ENCODE measurements around the gene LCN9.
"Not testable (repeated sequence)": the region's sequence is repeated elsewhere in the genome, so short reads cannot be mapped to it uniquely, and the experiment has no call there.

The LCN9 gene

DNA sequence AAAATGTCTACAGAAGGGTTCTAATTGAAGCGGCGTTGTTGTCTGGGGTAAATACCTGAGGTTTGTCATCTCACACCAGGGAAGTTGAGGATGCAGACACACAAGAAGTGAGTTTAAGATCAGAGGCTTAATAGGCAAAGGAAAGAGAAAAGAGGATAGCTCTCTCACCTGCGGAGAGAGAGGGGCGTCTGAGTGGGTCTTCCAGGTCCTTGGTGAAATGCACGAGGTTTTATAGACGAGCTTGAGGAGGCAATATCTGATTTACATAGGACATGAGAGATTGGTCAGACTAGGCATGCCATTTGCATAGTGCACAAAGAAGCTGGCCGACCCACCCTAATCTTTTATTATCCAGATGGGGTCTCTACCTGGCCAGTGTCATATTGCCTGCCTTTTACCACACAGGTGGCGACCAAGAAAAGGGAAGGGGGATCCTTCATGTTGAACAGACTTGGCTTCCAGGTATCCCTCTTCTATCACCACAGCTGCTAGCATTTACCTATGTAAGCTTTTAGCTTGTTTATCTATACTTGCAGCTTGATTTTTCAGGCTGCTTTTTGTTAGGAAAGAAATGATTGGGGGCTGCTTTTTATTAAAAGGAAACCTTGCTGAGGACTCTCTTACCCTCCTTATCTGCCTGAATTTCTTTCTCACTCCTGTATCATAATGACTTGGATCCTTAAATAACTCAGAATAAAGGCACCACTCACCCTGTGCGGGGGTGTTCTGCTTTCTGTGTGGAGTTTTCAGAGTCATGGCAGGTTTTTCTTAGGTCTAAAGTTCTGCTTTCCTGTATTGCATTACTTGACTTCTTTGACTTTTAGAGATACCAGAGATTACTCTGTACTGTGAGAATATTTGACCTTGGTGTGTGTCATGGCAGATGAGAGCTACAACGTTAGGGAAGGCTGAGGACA, 14.4 kb upstream of the LCN9 start:
- DNase-seq, result no peak

DNA sequence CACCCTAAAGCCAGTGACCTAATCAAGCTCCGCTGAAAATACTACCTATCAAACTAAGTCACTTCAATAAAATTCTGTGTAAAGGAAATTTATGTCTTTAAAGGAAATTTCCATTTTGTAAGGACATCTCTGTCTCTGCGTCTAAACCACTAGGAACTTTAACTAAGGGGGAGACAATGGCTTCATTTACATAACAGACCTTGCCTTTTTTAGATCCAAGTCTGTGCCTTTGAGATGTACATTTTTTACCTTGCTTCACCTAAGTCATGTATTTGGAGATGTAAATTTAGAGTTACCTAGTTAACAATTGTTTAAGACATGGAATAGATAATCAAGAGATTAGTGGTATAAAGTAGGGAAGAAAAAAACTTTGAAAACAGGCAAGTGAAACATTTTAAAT, 13.6 kb upstream of the LCN9 start:
- no peak for DNase-seq

DNA sequence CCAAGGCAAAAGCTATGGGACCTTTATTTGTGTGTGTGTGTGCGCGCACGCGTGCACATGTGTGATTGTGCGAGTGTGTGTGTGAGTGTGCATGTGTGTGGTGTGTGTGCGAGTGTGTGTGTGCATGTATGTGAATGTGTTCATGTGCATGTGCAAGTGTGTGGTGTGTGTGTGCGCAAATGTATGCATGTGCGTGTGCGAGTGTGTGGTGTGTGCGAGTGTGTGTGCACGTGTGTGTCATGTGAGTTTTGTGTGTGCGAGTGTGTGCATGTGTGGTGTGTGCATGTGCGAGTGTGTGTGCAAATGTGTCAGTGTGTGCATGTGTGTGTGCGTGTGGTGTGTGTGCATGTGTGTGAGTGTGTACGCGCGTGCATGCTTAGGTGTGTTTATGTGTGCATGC, 12.7 kb upstream of the LCN9 start:
- DNase-seq, result no peak

DNA sequence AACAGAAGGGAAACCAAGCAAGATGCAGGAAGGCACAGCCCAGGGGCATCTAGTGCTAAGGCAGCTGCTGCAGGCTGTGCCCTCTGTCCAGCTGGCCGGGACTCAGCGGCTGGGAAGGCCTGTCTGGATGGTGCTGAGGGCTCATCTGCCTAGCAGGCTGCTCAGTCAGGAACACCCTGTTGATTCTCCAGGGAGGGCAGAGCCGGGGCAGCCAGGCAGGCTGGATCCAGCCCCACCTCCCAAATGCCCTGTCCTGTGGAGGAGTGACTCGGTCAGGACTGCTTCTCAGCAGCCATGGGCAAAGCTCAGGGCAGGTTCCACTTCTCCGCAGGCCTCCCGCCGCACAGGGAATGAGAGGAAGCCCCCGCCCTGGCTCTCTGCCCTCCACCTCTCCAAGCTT, 7.8 kb upstream of the LCN9 start:
- DNase-seq, result no peak

DNA sequence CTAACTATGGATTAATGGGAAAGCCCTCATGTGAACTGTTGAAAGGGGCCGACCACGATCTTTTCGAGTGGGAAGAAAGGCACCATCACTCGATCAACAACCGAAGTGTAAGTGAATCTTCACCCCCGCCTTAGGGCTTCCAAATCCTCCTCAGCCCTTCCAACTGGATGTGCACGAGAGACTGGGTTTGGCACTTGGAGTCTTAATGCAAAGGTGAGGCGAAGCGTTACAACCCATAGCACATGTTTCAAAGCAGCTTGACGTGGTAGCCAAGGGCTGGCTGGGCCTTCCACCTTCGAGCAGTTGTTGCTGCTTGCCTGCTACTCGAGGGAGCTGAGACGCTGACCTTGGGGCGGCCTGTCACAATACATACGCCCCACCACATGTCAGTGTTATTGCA, 5.7 kb upstream of the LCN9 start:
- no peak for DNase-seq

DNA sequence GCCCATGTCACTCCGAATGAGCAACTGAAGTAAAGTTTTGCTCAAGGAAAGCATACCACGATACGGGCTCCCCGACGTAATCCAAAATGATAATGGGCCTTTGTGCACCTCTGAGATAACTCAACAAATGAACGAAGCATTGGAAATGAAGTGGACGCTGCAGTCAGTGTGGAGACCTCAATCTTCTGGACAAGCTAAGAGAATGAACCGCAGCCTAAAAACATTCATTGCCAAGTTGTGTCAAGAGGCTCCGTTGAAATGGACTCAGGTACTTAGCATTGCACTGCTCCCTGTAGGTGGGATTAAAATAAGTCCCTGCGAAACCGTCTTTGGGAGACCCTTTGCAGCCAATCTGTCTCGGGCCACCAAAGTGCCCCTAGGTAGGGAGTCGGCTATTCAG, 3.9 kb upstream of the LCN9 start:
- DNase-seq, result no peak

DNA sequence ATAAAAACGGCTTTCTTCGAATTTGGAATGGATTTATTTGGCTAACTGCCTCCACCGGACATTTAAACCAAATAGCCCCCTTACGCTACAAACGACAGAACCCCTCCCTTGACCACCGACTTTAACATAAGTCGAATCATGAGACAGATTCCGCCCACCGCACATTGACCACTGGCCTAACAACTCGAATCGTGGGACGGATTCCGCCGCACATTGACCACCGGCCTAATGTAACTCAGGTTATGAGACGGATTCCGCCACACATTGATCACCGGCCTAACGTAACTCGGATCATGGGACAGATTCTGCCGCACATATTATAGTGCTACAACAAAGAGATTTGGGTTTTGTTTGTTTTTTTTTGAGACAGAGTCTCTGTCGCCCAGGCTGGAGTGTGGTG, 2.7 kb upstream of the LCN9 start:
- DNase-seq, result no peak

DNA sequence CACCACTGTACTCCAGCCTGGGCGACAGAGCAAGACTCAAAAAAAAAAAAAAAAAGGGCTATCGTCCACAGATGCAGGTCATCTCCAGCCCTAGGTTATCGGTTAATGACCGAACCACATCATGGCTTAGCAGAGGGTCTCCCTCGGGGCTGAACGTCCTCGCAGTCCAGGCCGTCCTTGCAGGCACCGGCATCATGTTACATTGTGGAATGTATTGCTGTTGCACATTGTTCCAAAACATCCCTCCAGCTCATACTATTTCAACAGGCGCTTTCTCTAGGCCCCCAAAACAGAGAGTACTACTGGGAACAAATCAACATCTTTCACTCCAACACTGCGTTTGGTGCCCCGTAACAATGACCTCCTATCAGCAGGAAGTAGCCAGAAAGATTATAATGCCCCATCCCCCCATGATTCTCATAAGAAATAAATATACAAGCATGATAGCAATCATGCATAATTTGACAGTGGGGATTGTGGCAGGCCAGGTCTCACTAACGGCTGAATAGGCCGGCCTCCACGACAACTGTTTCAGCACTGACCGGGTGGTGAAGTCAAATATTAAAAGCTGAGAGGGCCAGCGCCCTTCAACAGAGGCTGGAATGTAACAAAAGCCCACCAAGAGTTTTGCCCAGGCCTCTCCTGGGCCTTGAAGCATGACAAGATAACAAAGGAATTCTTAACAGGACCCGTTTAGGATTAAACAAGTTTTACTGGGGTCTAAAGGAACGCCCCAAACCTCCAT, 1.1 kb upstream of the LCN9 start:
- DNase-seq, result no peak

DNA sequence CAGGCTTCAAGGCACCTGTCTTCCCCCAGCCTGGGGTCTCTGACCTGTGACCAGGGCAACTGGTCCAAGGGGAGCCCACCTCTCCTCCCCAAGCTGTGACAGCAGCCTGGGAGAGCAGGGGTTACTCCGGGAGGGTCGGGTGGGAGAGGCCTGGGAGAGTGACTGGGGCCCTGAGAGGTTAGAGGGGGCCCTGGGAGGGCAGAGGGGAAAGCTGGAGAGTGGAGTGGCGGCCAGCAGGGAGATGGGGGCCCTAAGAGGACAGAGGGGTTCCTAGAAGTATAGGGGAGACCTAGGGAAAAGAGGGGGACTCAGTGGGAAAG, 302 bp downstream of the LCN9 start:
- DNase-seq, result no peak

DNA sequence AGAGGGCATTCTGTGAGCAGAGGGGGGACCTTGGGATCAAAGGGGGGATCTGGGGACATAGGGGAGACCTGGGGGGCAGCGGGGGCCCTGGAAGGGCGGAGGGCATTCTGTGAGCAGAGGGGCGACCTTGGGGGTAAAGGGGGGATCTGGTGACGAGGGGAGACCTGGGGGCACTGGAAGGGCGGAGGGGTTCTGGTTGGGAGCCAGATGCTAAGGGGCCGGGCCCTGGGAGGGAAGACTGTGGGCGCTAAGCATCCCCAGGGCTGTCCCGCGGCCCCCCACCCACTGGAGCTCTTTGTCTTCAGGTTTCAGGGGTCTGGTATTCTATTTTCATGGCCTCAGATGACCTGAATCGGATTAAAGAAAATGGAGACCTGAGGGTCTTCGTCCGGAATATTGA, 748 bp downstream of the LCN9 start:
- DNase-seq, result no peak

DNA sequence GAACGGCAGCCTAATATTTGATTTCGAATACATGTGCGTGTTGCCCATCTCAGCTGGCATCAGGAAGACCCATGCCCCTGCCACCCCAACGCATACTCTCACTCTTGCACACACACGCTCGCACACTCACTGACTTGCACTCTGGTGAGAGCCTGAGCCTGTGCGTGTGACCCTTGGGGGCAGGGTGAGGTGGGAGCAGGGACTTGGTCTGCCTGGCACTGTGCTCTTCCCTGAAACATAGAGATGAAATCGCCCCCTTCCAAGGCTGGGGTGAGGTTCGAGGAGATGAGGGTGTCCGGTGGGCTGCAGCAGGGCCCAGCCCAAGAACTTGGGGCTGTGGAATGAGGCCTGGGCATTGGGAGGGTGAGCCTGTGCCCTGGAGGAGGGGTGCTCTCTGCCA, 1.2 kb downstream of the LCN9 start:
- no peak for DNase-seq

DNA sequence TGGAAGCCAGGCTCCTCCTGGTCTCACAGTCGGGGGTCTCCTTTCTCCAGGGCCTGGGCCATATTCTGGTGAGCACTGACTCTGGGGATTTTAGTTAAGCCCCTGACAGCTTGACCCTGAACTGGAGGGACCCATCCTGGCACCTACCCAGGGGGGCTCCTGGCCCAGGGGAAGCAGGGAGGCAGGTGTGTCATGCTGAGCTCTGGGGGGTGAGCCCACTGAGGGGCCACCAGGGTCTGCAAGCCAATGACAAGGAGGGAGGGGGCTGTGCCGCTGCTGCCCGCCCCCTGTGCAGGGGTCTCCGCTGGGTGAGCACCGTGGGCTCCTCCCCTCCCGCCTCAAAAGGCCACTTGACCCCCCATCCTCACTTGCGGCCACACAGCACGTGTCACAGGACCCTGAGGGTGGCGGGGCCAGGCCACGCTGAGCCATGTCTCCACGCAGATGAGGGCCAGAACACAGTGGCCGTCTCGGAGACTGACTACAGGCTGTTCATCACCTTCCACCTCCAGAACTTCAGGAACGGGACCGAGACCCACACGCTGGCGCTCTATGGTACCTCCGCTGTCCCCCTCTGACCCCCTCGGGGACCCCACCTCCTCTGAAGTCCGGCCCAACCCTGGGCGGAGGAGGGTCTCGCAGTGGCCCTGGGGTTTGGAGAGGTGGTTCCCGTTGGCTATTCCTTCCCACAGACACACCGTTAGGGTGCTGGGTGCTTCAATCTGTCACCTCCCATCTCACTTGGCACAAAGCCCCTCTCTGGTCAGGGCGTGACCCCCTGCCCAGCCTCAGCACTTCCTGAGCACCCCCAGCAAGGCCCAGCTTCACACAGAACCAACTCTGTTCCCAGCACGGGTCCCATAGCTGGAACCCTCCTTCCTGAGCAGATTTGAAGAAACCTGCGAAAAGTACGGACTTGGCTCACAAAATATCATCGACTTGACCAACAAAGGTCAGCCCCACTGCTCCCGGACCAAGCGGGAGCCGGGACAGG, 2.0 kb downstream of the LCN9 start:
- no peak for DNase-seq

DNA sequence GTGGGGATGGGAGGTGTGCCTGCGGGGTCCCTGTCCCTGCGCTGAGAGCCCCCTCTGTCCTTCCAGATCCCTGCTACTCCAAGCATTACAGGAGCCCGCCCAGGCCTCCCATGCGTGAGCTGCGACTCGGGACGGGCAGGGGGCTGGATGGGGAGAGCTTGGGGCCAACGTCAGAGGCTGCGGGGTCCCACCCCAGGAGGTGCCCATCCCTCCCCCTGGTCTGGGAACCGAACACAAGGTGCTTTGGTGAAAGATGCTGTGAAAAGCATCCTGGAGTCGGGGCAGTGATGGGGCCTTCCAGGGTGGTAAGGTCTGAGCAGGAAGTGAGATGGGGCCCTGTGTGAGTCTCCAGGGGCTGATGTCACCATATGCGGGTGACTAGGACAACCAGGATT, 2.7 kb downstream of the LCN9 start:
- DNase-seq, result no peak

DNA sequence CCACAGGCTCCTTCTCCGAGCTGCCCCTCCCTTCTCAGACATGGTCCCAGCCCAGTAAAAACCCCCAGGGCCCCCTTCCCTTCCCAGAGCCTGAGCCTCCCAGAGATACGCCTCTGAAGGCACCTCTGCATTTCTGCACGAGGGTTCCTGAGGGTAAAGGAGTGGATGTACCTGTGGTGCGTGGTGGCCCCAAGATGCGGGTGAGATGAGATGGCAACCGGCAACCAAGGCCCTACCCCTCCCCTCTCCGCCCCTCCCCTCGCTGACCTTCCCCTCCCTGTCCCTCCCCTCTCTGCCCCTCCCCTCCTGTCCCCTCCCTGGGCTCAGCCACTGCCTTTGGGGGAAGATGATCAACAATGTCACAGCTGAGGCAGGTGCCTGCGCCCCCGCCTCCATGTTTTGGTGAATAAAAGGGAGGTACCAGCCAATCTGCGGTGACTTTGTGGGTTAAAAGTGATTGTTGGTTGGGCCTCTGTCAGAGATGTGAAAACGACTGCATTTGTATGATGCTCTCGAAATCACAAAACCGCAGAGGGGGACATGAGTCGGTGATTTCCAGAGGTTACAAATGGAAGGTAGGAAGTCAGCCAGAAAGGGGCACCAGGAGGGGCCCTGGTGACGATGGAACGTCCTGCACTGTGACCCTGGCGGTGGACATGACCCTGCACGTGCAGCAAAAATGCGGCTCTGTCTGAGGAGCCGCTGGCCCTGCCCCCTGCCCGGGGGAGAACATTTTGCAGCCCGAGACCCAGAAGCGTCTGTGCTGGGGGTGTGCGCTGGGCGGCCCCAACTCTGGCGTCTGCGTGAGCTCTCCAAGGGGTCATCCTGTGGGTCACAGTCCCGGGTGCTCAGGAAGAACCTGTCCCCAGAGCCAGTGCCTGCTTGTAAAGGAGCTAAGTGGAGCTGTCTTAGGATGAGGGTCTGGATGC, 3.7 kb downstream of the LCN9 start:
- DNase-seq, result no peak

DNA sequence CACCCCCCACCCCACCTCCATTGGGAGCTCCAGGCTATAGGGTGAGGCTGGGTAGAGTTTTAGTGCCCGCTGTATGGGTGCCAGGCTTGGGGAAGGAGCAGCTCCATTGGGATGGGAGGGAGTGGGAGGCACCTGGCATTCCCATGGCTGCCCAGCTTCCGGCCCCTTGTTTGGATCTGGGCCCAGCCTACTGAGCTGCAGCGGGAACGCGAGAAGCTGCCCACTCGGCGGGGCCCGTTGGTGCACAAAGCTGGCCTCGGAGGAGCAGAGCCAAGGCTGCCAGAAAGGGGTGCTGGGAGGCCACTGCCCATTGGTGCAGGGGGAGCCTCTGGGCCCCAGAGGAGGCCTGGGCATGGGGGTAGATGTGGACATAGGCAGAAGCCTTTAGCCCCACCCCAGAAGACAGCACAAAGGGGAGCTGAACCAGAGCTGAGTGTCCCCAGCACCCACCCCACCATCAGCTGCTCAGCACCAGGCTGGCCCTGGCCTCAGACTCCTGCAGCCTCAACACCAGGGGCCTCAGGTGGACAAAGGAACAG, 4.4 kb downstream of the LCN9 start:
- DNase-seq, result no peak

DNA sequence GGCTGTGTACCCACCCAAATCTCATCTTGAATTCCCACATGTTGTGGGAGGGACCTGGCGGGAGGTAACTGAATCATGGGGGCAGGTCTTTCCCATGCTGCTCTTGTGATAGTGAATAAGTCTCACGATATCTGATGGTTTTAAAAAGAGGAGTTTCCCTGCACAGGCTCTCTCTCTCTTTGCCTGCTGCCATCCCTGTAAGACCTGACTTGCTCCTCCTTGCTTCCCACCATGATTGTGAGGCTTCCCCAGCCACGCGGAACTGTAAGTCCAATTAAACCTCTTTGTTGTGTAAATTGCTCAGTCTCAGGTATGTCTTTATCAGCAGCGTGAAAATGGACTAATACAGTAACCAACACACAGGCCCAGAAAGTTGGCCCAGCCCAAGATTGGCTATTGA, 5.9 kb downstream of the LCN9 start:
- DNase-seq, result not testable (repeated sequence)

DNA sequence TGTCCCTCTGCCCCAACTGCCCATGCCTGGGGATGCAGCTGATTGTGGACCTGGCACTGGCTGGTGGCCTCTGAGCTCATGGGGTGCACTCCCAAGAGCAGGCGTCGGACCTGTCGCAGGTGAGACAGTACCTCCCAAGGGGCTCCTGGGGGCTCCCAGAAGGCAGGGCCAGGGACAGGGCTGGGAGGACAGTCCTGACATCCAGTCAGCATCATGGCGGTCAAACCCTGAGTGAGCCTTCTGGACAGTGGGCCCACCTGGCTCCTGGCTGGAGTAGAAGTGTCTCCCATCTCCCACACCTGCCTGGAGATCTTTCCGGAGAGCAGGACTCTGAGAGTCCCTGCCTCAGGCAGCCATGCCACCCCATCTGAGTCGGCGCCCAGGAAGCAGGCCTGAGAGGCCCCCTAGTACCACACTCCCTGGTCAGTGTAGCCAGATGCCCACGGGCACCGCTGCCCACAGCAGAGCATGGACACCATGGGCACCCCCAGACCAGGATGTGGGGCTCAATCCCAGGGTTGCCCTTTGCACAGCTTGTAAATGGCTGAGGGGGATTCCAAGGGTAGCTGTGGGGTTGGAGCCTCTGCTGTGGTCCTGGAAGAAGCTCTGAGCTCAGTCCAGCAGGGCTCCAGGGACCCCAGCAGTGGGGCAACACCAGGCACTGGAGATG, 6.6 kb downstream of the LCN9 start:
- no peak for DNase-seq

DNA sequence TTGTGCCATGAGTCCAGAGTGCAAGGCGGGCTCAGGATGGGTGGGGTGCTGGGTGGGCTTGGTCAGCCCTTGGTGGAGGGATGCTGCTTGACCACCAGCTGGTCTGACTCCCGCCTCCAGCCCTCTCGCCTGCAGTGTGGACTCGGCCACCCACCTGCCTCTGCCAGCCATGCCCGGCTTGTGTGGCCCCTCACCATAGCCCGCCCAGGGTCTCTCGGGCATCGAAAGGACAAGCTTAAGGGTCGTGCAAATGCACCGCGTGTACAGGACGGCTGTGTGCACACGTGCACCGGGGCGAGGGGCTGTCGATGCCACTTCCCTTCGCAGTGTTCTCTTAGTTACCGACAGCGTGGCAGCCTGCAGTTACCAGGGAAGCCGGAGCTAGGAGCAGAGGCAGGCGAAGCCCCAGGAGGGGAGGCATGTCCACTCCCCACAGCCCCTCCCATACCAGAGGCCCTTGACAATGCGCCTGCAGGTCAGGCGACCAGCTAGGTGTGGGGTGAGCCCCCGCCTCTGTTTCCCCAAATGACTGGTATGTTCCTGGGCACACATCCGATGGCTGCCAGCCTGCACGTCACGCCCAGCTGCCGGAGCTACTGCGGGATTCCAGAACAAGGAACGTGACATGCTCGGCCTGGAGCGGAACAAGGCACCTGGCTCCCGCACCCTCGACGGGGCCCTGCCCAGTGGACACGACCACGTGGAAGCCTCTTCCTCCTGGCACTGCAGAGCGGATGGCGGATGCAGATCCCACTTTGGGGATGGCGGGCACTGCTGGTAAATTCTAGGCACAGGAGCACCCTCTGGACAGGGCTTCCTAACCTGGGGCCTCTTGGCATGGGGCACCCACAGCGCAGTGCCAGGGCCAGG, 7.8 kb downstream of the LCN9 start:
- DNase-seq, result no peak

DNA sequence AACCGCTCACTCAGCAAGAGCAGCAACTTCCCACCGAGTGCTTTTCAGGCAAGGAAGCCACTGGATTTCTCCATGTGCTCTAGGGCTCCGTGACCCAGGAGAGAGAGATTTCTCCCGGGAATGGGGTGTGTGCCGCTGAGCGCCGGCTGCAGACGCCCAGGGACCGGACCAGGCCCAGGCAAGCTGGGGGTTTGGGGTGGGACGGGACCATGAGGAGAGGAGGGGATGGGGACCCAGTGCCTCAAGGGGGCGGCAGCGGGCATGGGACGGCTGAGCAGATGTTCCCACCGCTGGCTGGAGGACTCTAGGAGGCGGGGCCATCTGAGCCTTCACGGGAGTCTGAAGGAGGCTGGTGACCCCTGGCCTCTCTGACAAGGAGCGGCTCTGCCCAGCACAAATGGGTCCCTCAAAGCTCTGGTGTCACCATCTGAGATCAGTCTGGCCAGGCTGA, 8.5 kb downstream of the LCN9 start:
- no peak for DNase-seq

DNA sequence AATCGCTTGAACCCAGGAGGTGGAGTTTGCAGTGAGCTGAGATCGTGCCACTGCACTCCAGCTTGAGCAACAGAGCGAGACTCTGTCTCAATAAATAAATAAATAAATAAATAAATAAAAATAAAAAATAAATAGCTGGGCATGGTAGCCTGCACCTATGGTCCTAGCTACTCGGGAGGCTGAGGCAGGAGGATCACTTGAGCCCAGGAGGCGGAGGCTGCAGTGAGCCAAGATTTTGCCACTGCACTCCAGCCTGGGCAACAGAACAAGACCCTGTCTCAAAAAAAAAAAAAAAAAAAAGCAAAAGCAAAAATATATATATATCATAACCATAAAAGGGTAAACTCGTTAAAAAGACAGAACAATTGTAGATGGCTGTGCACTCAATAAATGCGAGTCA, 9.7 kb downstream of the LCN9 start:
- not testable (repeated sequence) for DNase-seq
